Fibroblast of villous mesenchyme (primary cell): Measurements from ENCODE around the gene C22orf39. TPM values are rescaled to one million over a fixed set of nuclear protein-coding genes. Genes with fewer than 3 reads are reported as not detected.

ENCODE experiments used
- DNase-seq: peaks from one replicate; pipeline ENCODE4 v3.0.0-alpha.2; 2010; ENCODE audit warnings: low read depth
- H3K4me3 ChIP-seq: 2 replicates; pipeline ENCODE4 v1.5.1; 2011; ENCODE audit warnings: low read depth, mild to moderate bottlenecking, low read length
- CTCF ChIP-seq: IDR thresholded peaks from 2 replicates; pipeline ENCODE4 v1.5.1; 2012; ENCODE audit warnings: low read depth, mild to moderate bottlenecking, low read length; ENCODE audit not compliant: insufficient read depth
- total RNA-seq: library from RNA; depleted of rRNA; stranded (reverse); fragments of >200 nt; gene quantifications from 2 replicates; pipeline ENCODE4 v1.2.3, GENCODE V29; 2012

The C22orf39 gene
- total RNA-seq, 1 donor: 12.5 TPM

- TF ChIP-seq CTCF: no peak
- DNase-seq: no peak
- H3K4me3 ChIP-seq: no peak overlapping the region
Measured at GRCh38 chr22:19476023-19476422, 28.5 kb upstream of the C22orf39 start.

DNA sequence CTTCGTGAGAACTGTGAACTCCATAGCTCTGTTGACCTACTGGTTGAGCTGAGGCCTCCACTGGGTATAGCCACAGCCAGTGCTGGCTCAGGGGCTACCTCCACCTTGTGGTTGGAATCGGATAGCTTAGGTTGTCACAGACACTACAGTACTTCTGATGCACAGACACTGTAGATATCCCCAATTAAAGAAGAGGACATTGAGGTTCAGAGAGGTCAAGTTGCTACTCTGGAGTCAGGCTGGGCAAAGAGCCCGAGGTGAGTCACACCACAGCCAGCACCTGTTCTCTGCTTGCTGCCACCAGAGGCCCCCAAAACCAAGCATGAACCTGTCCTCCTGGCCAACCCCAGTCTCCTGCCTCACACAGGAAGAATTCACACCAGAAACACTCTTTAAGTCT lies 26.1 kb upstream of the C22orf39 start:
- peak; percentile 8 for TF ChIP-seq CTCF
- H3K4me3 ChIP-seq: no peak overlapping the region
- no peak for DNase-seq

- no peak for DNase-seq
- TF ChIP-seq CTCF: no peak
- H3K4me3 ChIP-seq: no peak overlapping the region
Measured at GRCh38 chr22:19472233-19472632, 24.7 kb upstream of the C22orf39 start.

DNA sequence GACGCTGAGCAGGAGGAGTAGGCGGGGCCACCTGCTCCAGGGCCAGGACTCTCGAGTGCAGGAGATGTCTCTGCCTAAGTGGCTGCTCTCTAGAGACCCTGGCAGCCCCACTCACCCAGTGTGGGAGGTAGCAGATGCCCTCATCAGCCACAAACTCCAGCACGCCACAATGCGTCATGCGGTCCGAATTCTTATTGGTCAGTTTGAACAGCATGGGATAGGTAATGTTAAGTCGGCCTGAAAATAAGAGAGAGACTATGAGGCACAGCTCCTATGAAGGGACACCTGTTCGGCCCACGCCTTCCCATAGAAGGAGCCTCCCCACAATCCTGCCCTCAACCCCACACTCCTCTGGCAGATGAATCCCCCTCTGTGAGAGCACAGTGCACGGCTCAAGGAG lies 24.1 kb upstream of the C22orf39 start:
- DNase-seq: no peak
- H3K4me3 ChIP-seq: no peak overlapping the region
- TF ChIP-seq CTCF: no peak

- H3K4me3 ChIP-seq: no peak overlapping the region
- no peak for TF ChIP-seq CTCF
- no peak for DNase-seq
Measured at GRCh38 chr22:19470010-19470409, 22.5 kb upstream of the C22orf39 start.

- TF ChIP-seq CTCF: no peak
- no peak for DNase-seq
- no peak overlapping the region for H3K4me3 ChIP-seq
Measured at GRCh38 chr22:19469421-19469820, 21.9 kb upstream of the C22orf39 start.

DNA sequence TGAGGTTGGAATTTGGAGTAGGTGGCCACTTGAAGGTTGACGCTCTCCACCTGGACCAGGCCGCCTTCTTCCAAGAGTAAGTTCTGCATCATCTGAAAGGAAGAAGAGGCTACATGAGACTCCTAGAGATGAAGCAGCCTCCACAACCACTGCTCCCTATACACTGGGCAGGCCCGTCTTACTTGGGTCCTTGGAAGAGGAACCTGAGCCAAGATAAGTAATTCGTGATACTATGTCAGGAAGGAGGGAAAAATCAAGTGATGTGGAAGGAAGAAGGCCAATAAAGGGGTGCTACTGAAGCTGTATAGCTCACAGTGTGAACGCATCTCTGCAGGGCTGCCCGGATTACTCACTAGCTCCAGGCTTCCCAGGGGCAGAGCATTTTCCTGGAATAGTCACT lies 20.4 kb upstream of the C22orf39 start:
- no peak overlapping the region for H3K4me3 ChIP-seq
- no peak for TF ChIP-seq CTCF
- DNase-seq: no peak
